Measurements from ENCODE around the gene KIAA0825.
"Not testable (repeated sequence)": the region's sequence is repeated elsewhere in the genome, so short reads cannot be mapped to it uniquely, and the experiment has no call there.

The KIAA0825 gene

GRCh38 chr5:94161801-94162200 is 456.6 kb downstream of the KIAA0825 start:
- TF ChIP-seq CTCF (conservative IDR thresholded peaks at IDR 0.05; ENCODE audit: low read length) = no peak
- no peak overlapping the region for H3K4me3 ChIP-seq (ENCODE audit: low read length)

DNA sequence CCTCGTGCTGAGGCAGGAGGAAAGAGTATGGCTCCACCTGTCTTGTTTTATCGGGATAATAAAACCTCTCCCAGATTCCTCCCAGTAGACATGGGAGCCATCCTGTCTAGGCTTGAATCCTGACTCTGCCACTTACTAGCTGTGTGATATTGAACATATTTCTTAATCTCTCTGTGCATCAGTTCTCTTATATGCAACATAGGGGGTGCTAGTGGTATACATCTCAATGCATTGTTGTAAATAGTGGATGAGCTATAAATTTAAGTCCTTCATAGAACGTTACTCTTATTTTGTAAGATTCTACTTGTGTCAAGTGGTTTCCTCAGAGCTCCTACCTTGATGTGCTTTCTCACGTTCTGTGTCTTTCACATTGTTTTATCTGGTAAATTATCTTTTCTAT is 459.3 kb downstream of the KIAA0825 start:
- TF ChIP-seq CTCF (conservative IDR thresholded peaks at IDR 0.05; ENCODE audit: low read length) = no peak; the same call in 1 of the 2 replicates
- no peak overlapping the region for H3K4me3 ChIP-seq (ENCODE audit: low read length)
- DNase-seq (ENCODE audit: low read depth) = no peak

More at GRCh38 chr5:94161801-94162200, 456.6 kb downstream of the KIAA0825 start:
- no peak for DNase-seq (ENCODE audit: low read depth)

DNA sequence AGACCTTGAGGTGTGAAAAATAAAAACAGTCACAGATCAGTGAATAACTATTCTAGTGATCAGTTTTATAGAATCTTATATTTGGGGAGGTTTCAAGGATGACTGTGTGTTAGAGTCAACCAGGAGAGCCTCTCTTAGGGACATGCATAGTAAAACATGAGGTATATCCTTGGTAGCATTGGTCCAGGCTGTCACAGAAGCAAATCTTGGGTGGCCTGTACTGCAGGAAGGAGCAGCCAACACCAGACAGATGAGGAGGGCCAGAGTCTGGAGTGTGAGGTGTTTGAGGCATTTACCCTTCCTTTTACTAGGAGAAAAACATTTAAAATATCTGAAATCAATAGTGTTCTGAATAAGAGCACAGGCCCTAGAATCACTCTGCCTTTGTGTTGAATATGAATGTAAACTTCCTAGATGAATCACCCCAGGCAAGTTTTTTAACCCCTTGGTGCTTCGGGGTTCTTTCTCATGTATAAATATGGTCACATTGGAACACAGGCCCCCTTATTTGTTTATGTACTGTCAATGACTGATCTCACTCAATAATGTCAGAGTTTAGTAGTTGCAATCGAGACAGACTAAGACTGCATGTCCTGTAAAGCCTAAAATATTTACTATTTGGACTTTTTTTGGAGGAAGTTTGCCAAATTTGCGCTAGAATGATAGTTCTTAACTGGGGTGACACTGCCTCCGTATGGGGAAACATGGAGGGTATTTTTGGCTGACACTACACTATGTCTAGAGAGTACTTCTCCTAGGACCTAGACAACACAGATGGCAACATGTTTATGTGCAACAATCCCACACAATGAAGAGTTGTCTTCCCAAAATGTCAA is 460.5 kb downstream of the KIAA0825 start:
- 0 out of 2 replicates have a peak, but pooled peaks have one; percentile 4 for TF ChIP-seq CTCF (conservative IDR thresholded peaks at IDR 0.05; ENCODE audit: low read length)
- DNase-seq (ENCODE audit: low read depth) = no peak
- H3K4me3 ChIP-seq (ENCODE audit: low read length) = no peak overlapping the region

DNA sequence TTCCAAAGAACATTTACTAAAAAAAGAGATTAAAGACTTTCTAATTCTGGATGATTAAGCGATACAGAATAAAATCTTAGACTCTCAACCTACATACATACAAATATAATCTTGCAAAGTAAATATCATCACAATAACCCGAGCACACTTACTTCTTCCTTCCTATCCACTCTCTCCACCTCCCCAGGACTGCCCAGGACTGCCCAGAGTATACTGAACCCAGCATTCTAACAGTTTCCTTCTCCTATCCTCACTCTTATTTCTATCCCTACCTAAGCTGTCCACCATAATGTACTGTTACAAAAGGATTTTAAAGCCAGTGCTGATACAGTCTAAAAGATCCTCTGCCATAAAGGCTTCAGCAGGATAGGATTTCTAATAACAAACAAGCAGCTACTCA is 463.7 kb downstream of the KIAA0825 start:
- H3K4me3 ChIP-seq (ENCODE audit: low read length) = no peak overlapping the region
- DNase-seq (ENCODE audit: low read depth) = no peak
- no peak for TF ChIP-seq CTCF (conservative IDR thresholded peaks at IDR 0.05; ENCODE audit: low read length)

- no peak overlapping the region for H3K4me3 ChIP-seq (ENCODE audit: low read length)
- peak; percentile 39 for DNase-seq (ENCODE audit: low read depth)
- no peak for TF ChIP-seq CTCF (conservative IDR thresholded peaks at IDR 0.05; ENCODE audit: low read length)
These were observed 464.5 kb downstream of the KIAA0825 start for GRCh38 chr5:94153736-94154450.

GRCh38 chr5:94143621-94144020 is 474.8 kb downstream of the KIAA0825 start:
- not testable (repeated sequence) for DNase-seq (ENCODE audit: low read depth); H3K4me3 ChIP-seq (ENCODE audit: low read length)

DNA sequence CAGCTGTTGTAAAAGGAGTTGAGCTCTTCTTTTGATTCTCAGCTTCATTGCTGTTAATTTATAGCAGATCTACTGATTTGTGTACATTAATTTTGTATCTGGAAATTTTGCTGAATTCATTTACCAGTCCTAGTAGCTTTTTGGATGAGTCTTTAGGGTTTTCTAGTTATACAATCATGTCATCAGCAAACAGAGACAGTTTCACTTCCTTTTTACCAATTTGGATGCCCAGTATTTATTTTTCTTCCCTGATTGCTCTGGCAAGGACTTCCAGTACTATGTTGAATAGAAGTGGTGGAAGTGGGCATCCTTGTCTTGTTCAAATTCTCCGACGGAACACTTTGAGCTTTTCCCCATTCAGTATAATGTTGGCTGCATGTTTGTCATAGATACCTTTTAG is 478.1 kb downstream of the KIAA0825 start:
- no peak for DNase-seq (ENCODE audit: low read depth)
- no peak overlapping the region for H3K4me3 ChIP-seq (ENCODE audit: low read length)
- TF ChIP-seq CTCF (conservative IDR thresholded peaks at IDR 0.05; ENCODE audit: low read length) = no peak
